Peyer's patch (tissue), 4 donors: ENCODE data around the gene USP6NL. TPM values are rescaled to one million over a fixed set of nuclear protein-coding genes. Genes with fewer than 3 reads are reported as not detected.
A peak's percentile ranks its signal among the peaks of the same experiment; 100 is the strongest.
"Not testable (repeated sequence)": the region's sequence is repeated elsewhere in the genome, so short reads cannot be mapped to it uniquely, and the experiment has no call there.

ENCODE experiments used
- DNase-seq, 3 donors: peaks; one replicate each; pipeline ENCODE4 v3.0.0-alpha.2; 2017 to 2019
- H3K27ac ChIP-seq, 4 donors: fragments of 200-600 bp; sonication (generic); one replicate each; pipeline ENCODE4 v1.5.1; 2016 to 2019
- H3K27me3 ChIP-seq, 2 donors: fragments of 200-600 bp; sonication (generic); one replicate each; pipeline ENCODE4 v1.5.1; 2019
- H3K36me3 ChIP-seq, 3 donors: fragments of 200-600 bp; sonication (generic); one replicate each; pipeline ENCODE4 v1.5.1; 2016 to 2019
- H3K4me1 ChIP-seq, 4 donors: fragments of 200-600 bp; sonication (generic); one replicate each; pipeline ENCODE4 v1.5.1; 2016 to 2019
- H3K4me3 ChIP-seq, 4 donors: fragments of 200-600 bp; sonication (generic); 1 replicate in 3 of 4; 2 replicates in 1 of 4; pipeline ENCODE4 v1.5.1; 2016 to 2019; ENCODE audit warnings: mild to moderate bottlenecking in 1 of 4
- H3K9me3 ChIP-seq, 4 donors: fragments of 200-600 bp; sonication (generic); one replicate each; pipeline ENCODE4 v1.5.1; 2016 to 2019; ENCODE audit warnings: mild to moderate bottlenecking in 1 of 4
- CTCF ChIP-seq, 6 experiments: fragments of 450-650 bp in 4 of 6; fragments of 200-600 bp in 2 of 6; sonication (generic) in 1 of 6; IDR thresholded peaks; one replicate each; pipeline ENCODE4 v1.5.1; 2017 to 2019; ENCODE audit warnings: antibody characterized with exemption in 6 of 6, mild to moderate bottlenecking in 3 of 6, moderate library complexity in 1 of 6
- POLR2A ChIP-seq, 2 donors: fragments of 450-650 bp; IDR thresholded peaks; one replicate each; pipeline ENCODE4 v1.5.1; 2017; ENCODE audit warnings: antibody characterized with exemption in 2 of 2, mild to moderate bottlenecking in 2 of 2, moderate library complexity in 2 of 2
- total RNA-seq, 4 donors: library from RNA; depleted of rRNA; stranded (reverse); fragments of >200 nt; gene quantifications; one replicate each; pipeline ENCODE4 v1.1.0, GENCODE V29; 2016

Gene USP6NL
- total RNA-seq, 4 donors from 2014 or later = 15.0 to 52.8 (median 19.3) TPM

DNA sequence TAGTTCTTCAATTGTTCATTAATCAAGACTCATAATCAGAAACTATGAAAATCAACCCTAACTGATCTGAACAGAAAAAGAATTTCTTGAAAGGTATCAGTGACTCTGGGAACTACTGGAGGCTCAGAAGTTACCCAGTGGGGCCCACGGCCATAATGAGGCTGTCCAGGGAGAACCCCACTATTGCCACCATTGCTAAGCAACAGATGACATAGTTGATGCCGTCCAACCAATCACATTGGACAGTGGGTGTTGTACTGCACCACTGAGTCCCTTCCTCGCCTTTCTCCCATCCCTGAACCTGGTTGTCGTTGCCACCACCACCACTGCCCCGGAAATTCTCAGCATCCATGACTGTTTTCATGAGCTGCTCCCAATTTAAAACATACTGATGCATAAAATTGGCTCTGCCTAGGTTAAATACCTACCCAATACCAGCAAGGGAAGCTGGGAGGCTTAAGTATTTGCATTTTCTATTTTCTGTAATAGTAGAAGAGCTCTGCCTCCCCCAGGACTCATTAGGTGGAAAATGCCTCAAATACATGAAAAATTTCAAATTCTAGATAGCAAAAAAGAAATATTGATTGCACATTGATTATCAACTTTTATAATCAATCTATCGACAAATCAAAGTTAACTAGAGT is 26.7 kb upstream of the USP6NL start:
- Histone ChIP-seq H3K36me3 (no peaks in the 10 kb centered on the region), H3K27ac (no peak overlapping the region), H3K9me3 (no peaks in the 10 kb centered on the region), H3K27me3 (no peaks in the 10 kb centered on the region), H3K4me1 (no peaks in the 10 kb centered on the region), H3K4me3 (no peak overlapping the region)
- DNase-seq = peak in 1 of 3 donors; percentile 38
- TF ChIP-seq CTCF (IDR thresholded peaks at IDR 0.05) (no peak), POLR2A (IDR thresholded peaks at IDR 0.05) (no peak)

DNA sequence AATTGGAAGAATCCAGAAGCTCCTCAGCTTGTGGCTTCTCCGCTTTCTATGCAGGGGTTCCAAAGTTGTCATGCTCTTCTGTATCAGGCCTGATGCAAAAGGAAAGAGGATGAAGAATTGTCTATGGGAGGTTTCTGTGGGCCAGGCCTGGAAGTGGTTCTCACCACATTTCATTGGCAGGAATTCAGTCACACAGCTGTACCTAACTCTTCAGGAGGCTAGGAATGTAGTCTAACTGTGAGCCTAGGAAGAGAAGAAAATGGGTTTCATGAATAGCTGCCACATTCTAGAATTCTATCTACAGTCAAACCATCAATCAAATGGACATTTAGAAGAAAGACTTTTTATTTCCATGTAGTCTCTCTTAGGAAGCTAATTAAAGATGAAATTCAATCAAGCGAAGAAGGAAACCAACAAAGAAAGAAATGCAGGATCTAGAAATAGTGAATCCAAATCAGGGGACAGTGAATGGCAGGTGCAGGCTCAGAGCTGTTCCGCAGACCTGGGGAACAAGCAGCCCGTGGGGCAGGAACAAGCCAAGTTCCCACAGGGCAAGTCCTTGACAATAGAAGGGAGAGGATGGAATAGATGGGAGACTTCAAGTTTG is 25.4 kb upstream of the USP6NL start:
- Histone ChIP-seq H3K36me3 (no peaks in the 10 kb centered on the region), H3K9me3 (no peaks in the 10 kb centered on the region), H3K4me3 (no peak overlapping the region), H3K4me1 (peaks cover 0 to 3% (median 0%) of the 10 kb centered on the region in 4 donors), H3K27me3 (no peaks in the 10 kb centered on the region), H3K27ac (no peak overlapping the region)
- DNase-seq = no peak
- no peak for TF ChIP-seq POLR2A (IDR thresholded peaks at IDR 0.05)
- TF ChIP-seq CTCF (IDR thresholded peaks at IDR 0.05) = no peak

GRCh38 chr10:11631890-11632587 is 20.6 kb upstream of the USP6NL start:
- TF ChIP-seq CTCF (IDR thresholded peaks at IDR 0.05) (no peak), POLR2A (IDR thresholded peaks at IDR 0.05) (no peak)
- Histone ChIP-seq H3K9me3 (no peaks in the 10 kb centered on the region), H3K4me3 (no peak overlapping the region), H3K27ac (peak overlapping the region in 2 of 4 donors; percentile 13 to 61), H3K36me3 (no peaks in the 10 kb centered on the region), H3K4me1 (peaks cover 0 to 3% (median 0%) of the 10 kb centered on the region in 4 donors), H3K27me3 (no peaks in the 10 kb centered on the region)
- DNase-seq = peak in 2 of 3 donors; percentile 46 to 67

DNA sequence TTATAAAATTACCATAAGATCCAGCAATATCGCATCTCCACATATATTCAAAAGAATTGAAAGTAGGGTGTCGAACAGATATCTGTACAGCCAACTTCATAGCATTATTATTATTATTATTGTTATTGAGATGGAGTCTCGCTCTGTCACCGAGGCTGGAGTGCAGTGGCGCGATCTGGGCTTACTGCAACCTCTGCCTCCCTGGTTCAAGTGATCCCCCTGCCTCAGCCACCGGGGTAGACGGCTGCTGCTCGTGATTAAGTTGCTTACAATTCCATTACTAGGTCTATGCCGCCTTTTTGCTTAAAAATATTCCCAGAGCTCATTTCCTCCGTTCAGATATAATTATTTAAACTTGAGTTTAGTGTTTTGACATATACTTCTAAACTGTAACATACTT is 19.8 kb upstream of the USP6NL start:
- TF ChIP-seq CTCF (IDR thresholded peaks at IDR 0.05) (no peak), POLR2A (IDR thresholded peaks at IDR 0.05) (no peak)
- H3K9me3 ChIP-seq = no peaks in the 10 kb centered on the region
- no peak for DNase-seq
- peak overlapping the region in 1 of 4 donors; percentile 61 for H3K27ac ChIP-seq
- no peaks in the 10 kb centered on the region for H3K36me3 ChIP-seq
- H3K4me1 ChIP-seq = peaks cover 0 to 3% (median 0%) of the 10 kb centered on the region in 4 donors
- H3K27me3 ChIP-seq = no peaks in the 10 kb centered on the region
- no peak overlapping the region for H3K4me3 ChIP-seq

- H3K27me3 ChIP-seq = no peaks in the 10 kb centered on the region
- no peaks in the 10 kb centered on the region for H3K9me3 ChIP-seq
- peaks cover 0 to 8% (median 0%) of the 10 kb centered on the region in 4 donors for H3K4me1 ChIP-seq
- no peak for TF ChIP-seq POLR2A (IDR thresholded peaks at IDR 0.05)
- no peak overlapping the region for H3K4me3 ChIP-seq
- DNase-seq = no peak
- H3K27ac ChIP-seq = no peak overlapping the region
- H3K36me3 ChIP-seq = no peaks in the 10 kb centered on the region
Observed at GRCh38 chr10:11629731-11630130, 18.3 kb upstream of the USP6NL start.

- not testable (repeated sequence) for H3K4me1 ChIP-seq, H3K36me3 ChIP-seq, H3K4me3 ChIP-seq, H3K27ac ChIP-seq, H3K9me3 ChIP-seq, DNase-seq, H3K27me3 ChIP-seq
Observed at GRCh38 chr10:11627941-11628340, 16.5 kb upstream of the USP6NL start.
